ENCODE results near the gene CLEC9A.

DNA sequence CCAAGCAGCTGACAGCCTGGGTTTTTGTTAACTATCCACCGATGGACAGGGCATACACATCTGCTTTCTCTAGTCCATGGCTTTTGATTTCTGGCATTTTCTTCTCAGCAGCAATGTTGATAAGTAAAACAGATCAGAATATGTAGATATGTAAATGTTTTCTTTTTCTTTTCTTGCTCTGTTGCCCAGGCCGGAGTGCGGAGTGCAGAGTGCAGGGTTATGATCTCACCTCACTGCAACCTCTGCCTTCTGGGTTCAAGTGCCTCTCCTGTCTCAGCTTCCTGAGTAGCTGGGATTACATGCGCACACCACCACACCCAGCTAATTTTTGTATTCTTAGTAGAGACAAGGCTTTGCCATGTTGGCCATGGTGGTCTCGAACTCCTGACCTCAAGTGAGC, 27.9 kb downstream of the CLEC9A start:
- no peak for TF ChIP-seq CTCF (IDR thresholded peaks at IDR 0.05; ENCODE audit: insufficient read depth, low read depth, low read length)
- no peak for TF ChIP-seq EZH2 (IDR thresholded peaks at IDR 0.05; ENCODE audit: insufficient read depth, low read length)

Measured in astrocyte (in vitro differentiated cells and primary cell).